ENCODE data around the gene PCP2.

The PCP2 gene

GRCh38 chr19:7636317-7636690 is 2.8 kb upstream of the PCP2 start:
- ATAC-seq: no peak
- TF ChIP-seq PPARA (CRISPR knock-in tag; IDR thresholded peaks at IDR 0.05; ENCODE audit: borderline replicate concordance) (no peak), GLIS3 (CRISPR knock-in tag; IDR thresholded peaks at IDR 0.05) (no peak), OSR1 (CRISPR knock-in tag; IDR thresholded peaks at IDR 0.05) (no peak), ZNF8 (CRISPR knock-in tag; IDR thresholded peaks at IDR 0.05) (no peak)

GRCh38 chr19:7635670-7636069 is 2.2 kb upstream of the PCP2 start:
- TF ChIP-seq SNAI2 (CRISPR knock-in tag; IDR thresholded peaks at IDR 0.05) (no peak), ZFP30 (CRISPR knock-in tag; IDR thresholded peaks at IDR 0.05) (no peak), CSDC2 (CRISPR knock-in tag; IDR thresholded peaks at IDR 0.05) (no peak), PPARA (CRISPR knock-in tag; IDR thresholded peaks at IDR 0.05; ENCODE audit: borderline replicate concordance) (no peak), ISL1 (CRISPR knock-in tag; IDR thresholded peaks at IDR 0.05) (no peak), ARNTL (CRISPR knock-in tag; IDR thresholded peaks at IDR 0.05; ENCODE audit: borderline replicate concordance, low read depth) (no peak), GLIS3 (CRISPR knock-in tag; IDR thresholded peaks at IDR 0.05) (no peak), ESRRG (CRISPR knock-in tag; IDR thresholded peaks at IDR 0.05) (no peak), ZNF70 (CRISPR knock-in tag; IDR thresholded peaks at IDR 0.05) (no peak), TCF4 (CRISPR knock-in tag; IDR thresholded peaks at IDR 0.05; ENCODE audit: borderline replicate concordance) (no peak), OSR1 (CRISPR knock-in tag; IDR thresholded peaks at IDR 0.05) (no peak), BACH2 (CRISPR knock-in tag; IDR thresholded peaks at IDR 0.05; ENCODE audit: borderline replicate concordance) (no peak), CSRNP3 (CRISPR knock-in tag; IDR thresholded peaks at IDR 0.05) (no peak), TOX (CRISPR knock-in tag; IDR thresholded peaks at IDR 0.05; ENCODE audit: borderline replicate concordance) (no peak)
- TF ChIP-seq, protein P1, sequence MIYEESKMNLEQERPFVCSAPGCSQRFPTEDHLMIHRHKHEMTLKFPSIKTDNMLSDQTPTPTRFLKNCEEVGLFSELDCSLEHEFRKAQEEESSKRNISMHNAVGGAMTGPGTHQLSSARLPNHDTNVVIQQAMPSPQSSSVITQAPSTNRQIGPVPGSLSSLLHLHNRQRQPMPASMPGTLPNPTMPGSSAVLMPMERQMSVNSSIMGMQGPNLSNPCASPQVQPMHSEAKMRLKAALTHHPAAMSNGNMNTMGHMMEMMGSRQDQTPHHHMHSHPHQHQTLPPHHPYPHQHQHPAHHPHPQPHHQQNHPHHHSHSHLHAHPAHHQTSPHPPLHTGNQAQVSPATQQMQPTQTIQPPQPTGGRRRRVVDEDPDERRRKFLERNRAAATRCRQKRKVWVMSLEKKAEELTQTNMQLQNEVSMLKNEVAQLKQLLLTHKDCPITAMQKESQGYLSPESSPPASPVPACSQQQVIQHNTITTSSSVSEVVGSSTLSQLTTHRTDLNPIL (CRISPR knock-in tag; IDR thresholded peaks at IDR 0.05; ENCODE audit: low read depth): no peak
- ATAC-seq: no peak

DNA sequence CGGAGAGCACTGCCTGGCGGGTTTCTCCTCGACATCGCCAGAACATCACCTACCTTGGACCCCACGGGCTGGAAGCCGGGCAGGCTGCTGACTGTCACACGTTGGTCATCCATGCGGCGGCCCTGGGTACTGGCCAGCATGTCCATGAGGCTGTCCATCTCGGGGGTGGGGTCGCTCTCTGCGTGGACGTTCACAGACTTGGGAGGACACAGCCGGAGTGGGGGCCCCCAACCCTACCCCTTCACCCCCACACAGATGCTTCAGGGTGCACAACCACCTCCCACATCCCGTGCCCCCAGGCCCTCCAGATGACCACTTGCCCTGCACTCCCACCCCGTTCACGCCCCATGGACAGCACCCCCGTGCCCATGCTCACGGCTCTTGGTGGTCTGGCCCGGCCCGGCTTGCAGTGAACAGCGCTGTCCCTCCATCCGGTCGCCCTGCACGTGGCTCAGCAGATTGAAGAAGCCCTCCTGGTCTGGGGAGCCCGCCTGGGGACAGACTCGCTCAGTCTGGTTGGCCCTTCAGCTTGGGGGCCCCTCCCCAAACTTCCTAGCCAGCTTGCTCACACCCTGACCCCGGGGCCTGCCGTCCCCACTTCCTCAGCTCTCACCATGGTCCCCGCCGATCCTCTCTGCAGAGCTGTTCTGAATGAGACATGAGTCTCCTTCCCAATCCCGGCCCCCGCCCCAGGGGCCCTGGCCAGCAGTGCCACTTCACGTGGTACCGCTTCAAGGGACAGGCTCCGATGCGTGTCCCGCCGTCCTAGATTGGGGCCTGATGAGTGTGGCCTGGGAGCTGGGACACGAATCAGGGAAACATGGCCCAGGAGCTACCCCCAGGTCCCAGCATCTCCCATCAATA is 947 bp downstream of the PCP2 start:
- TF ChIP-seq SNAI2 (CRISPR knock-in tag; IDR thresholded peaks at IDR 0.05) (no peak), TOX (CRISPR knock-in tag; IDR thresholded peaks at IDR 0.05; ENCODE audit: borderline replicate concordance) (no peak), CSDC2 (CRISPR knock-in tag; IDR thresholded peaks at IDR 0.05) (no peak), ESRRG (CRISPR knock-in tag; IDR thresholded peaks at IDR 0.05) (no peak), TSHZ2 (CRISPR knock-in tag; IDR thresholded peaks at IDR 0.05) (no peak), GLIS3 (CRISPR knock-in tag; IDR thresholded peaks at IDR 0.05) (no peak), PPARA (CRISPR knock-in tag; IDR thresholded peaks at IDR 0.05; ENCODE audit: borderline replicate concordance) (no peak), CSRNP3 (CRISPR knock-in tag; IDR thresholded peaks at IDR 0.05) (no peak), PATZ1 (CRISPR knock-in tag; IDR thresholded peaks at IDR 0.05; ENCODE audit: borderline replicate concordance) (no peak), POU6F1 (CRISPR knock-in tag; IDR thresholded peaks at IDR 0.05; ENCODE audit: borderline replicate concordance, low read depth) (no peak), TCF4 (CRISPR knock-in tag; IDR thresholded peaks at IDR 0.05; ENCODE audit: borderline replicate concordance) (no peak), ZFP30 (CRISPR knock-in tag; IDR thresholded peaks at IDR 0.05) (no peak), ARNTL (CRISPR knock-in tag; IDR thresholded peaks at IDR 0.05; ENCODE audit: borderline replicate concordance, low read depth) (no peak), ISL1 (CRISPR knock-in tag; IDR thresholded peaks at IDR 0.05) (no peak)
- ATAC-seq: no peak
